Spleen (tissue), 7 donors: ENCODE results near the gene AQP2.

ENCODE experiments used
- POLR2A ChIP-seq, 3 donors: fragments of 450-650 bp; IDR thresholded peaks; one replicate each; pipeline ENCODE4 v1.5.1; 2017; ENCODE audit warnings: antibody characterized with exemption in 3 of 3, mild to moderate bottlenecking in 1 of 3
- POLR2AphosphoS5 ChIP-seq, 3 donors: sonication (generic); formaldehyde crosslinking; IDR thresholded peaks; one replicate each; pipeline ENCODE4 v1.5.1; 2017; ENCODE audit warnings: antibody characterized with exemption in 3 of 3
- TF ChIP-seq, protein P1 (sequence below), 11 experiments: fragments of 200-600 bp in 7 of 11; fragments of 450-650 bp in 4 of 11; sonication (generic) in 4 of 11; IDR thresholded peaks in 8 of 11; conservative IDR thresholded peaks in 3 of 11; 1 replicate in 7 of 11; 2 replicates in 4 of 11; pipeline versions ENCODE4 v1.4.0 to v1.8.0; 2016 to 2021; ENCODE audit warnings: antibody characterized with exemption in 11 of 11, inconsistent platforms in 4 of 11, mild to moderate bottlenecking in 1 of 11
- donor health status: DM: no; HTN: no; CAD: no; lungs with moderate emphysema.
- donor health status: DM: no; HTN: no; CAD: no.
- donor health status: DM: no; HTN: no; CAD: no.

DNA sequence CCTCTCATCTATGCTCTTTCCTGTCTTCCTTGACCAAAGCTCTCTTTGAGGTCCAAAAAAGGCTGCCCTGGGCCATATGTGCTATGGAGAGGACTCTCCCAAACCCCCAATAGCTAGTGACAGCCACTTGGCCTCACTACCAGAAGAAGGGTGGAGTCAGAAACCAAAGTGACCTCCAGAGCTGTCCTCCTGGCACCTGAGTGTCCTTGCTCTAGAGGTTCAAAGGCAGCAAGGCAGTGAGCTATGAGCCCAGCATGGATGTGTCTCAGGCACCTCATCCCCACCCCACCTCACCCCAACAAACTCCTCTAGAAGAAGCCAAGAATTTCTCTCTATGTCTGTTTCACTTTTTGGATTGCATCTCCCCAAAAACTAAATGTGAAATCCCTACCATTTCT, 7.0 kb downstream of the AQP2 start:
- TF ChIP-seq, protein P1, sequence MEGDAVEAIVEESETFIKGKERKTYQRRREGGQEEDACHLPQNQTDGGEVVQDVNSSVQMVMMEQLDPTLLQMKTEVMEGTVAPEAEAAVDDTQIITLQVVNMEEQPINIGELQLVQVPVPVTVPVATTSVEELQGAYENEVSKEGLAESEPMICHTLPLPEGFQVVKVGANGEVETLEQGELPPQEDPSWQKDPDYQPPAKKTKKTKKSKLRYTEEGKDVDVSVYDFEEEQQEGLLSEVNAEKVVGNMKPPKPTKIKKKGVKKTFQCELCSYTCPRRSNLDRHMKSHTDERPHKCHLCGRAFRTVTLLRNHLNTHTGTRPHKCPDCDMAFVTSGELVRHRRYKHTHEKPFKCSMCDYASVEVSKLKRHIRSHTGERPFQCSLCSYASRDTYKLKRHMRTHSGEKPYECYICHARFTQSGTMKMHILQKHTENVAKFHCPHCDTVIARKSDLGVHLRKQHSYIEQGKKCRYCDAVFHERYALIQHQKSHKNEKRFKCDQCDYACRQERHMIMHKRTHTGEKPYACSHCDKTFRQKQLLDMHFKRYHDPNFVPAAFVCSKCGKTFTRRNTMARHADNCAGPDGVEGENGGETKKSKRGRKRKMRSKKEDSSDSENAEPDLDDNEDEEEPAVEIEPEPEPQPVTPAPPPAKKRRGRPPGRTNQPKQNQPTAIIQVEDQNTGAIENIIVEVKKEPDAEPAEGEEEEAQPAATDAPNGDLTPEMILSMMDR (IDR thresholded peaks at IDR 0.05 in 8 of 11, conservative IDR thresholded peaks at IDR 0.05 in 3 of 11) = no peak
- no peak for TF ChIP-seq POLR2A (IDR thresholded peaks at IDR 0.05)
- no peak for TF ChIP-seq POLR2AphosphoS5 (IDR thresholded peaks at IDR 0.05)
